Measurements from ENCODE around the gene VN1R5. TPM values are rescaled to one million over a fixed set of nuclear protein-coding genes. Genes with fewer than 3 reads are reported as not detected.

Gene VN1R5
- total and polyA plus RNA-seq, 9 of the 15 experiments (the other 6 are each of a cell fraction or from before 2014, with no cell fraction given) = not detected

DNA sequence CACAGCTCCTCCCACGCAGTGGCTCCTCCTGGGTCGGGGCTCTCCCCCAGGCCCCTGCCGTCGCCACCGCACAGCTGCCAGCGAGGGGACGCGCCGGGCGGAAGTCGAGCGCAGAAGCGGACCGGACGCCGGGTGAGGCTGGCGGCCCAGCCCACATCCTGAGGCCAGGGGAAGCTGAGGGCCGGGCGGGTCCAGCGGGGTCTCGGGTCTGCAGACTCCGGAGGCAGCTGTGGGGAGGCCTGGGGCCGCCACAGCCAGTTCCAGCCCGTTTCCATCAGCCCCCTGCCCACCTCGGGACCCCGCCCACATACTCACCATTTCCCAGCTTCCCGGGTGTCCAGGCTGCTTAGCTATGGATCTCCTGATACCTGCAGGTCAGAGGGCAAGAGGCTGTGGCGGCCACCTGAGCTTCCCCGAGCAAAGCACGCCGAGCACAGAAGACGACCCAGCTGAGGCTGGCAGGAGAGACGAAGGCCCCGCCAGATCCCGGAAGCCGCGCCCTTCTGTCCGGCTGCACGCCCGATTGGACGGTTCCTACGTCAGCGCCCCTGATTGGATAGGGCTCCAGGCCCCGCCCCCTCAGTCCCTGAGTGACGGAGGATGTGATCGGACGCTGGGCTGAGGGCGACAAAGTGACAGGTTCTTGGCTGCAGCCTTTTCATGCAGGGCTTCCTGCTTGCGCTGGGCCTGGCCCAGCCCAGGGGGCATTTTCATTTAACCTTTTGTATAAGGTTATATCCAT, 45.3 kb upstream of the VN1R5 start (continued):
- TF ChIP-seq ZNF77 (CRISPR knock-in tag; IDR thresholded peaks at IDR 0.05) (no peak), MCM3 (IDR thresholded peaks at IDR 0.05) (no peak), SOX6 (IDR thresholded peaks at IDR 0.05) (no peak), ZNF764 (CRISPR knock-in tag; IDR thresholded peaks at IDR 0.05; ENCODE audit: low read depth) (no peak), ETV5 (CRISPR knock-in tag; IDR thresholded peaks at IDR 0.05; ENCODE audit: low read depth) (peak; percentile 59; the same call in 1 of the 2 replicates), ZNF699 (CRISPR knock-in tag; IDR thresholded peaks at IDR 0.05; ENCODE audit: insufficient replicate concordance) (no peak), ATF1 (CRISPR knock-in tag; IDR thresholded peaks at IDR 0.05) (peak; percentile 38; the same call in 1 of the 2 replicates), ATF1 (tag; IDR thresholded peaks at IDR 0.05) (peak; percentile 95), POLR2A (conservative IDR thresholded peaks at IDR 0.05) (peak; percentile 96), MTF1 (CRISPR knock-in tag; IDR thresholded peaks at IDR 0.05; ENCODE audit: borderline replicate concordance) (no peak), MYC (IDR thresholded peaks at IDR 0.05; ENCODE audit: low read depth, low read length) (peak; percentile 11; the same call in 1 of the 2 replicates), MYC (CRISPR knock-in tag; IDR thresholded peaks at IDR 0.05; ENCODE audit: borderline replicate concordance, low read depth) (no peak), KAT2B (IDR thresholded peaks at IDR 0.05; ENCODE audit: low read depth, low read length) (no peak), CHD2 (IDR thresholded peaks at IDR 0.05; ENCODE audit: low read depth, low read length) (peak; percentile 67), IRF2 (CRISPR knock-in tag; IDR thresholded peaks at IDR 0.05) (no peak), FOXK2 (conservative IDR thresholded peaks at IDR 0.05 in 1 of 2, IDR thresholded peaks at IDR 0.05 in 1 of 2; ENCODE audit: low read depth in 2 of 2) (peak; percentile 35 to 51; a peak in 2 of 4 replicates)
- TF ChIP-seq, protein P1, sequence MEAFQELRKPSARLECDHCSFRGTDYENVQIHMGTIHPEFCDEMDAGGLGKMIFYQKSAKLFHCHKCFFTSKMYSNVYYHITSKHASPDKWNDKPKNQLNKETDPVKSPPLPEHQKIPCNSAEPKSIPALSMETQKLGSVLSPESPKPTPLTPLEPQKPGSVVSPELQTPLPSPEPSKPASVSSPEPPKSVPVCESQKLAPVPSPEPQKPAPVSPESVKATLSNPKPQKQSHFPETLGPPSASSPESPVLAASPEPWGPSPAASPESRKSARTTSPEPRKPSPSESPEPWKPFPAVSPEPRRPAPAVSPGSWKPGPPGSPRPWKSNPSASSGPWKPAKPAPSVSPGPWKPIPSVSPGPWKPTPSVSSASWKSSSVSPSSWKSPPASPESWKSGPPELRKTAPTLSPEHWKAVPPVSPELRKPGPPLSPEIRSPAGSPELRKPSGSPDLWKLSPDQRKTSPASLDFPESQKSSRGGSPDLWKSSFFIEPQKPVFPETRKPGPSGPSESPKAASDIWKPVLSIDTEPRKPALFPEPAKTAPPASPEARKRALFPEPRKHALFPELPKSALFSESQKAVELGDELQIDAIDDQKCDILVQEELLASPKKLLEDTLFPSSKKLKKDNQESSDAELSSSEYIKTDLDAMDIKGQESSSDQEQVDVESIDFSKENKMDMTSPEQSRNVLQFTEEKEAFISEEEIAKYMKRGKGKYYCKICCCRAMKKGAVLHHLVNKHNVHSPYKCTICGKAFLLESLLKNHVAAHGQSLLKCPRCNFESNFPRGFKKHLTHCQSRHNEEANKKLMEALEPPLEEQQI (IDR thresholded peaks at IDR 0.05) = no peak
- TF ChIP-seq, protein P2, sequence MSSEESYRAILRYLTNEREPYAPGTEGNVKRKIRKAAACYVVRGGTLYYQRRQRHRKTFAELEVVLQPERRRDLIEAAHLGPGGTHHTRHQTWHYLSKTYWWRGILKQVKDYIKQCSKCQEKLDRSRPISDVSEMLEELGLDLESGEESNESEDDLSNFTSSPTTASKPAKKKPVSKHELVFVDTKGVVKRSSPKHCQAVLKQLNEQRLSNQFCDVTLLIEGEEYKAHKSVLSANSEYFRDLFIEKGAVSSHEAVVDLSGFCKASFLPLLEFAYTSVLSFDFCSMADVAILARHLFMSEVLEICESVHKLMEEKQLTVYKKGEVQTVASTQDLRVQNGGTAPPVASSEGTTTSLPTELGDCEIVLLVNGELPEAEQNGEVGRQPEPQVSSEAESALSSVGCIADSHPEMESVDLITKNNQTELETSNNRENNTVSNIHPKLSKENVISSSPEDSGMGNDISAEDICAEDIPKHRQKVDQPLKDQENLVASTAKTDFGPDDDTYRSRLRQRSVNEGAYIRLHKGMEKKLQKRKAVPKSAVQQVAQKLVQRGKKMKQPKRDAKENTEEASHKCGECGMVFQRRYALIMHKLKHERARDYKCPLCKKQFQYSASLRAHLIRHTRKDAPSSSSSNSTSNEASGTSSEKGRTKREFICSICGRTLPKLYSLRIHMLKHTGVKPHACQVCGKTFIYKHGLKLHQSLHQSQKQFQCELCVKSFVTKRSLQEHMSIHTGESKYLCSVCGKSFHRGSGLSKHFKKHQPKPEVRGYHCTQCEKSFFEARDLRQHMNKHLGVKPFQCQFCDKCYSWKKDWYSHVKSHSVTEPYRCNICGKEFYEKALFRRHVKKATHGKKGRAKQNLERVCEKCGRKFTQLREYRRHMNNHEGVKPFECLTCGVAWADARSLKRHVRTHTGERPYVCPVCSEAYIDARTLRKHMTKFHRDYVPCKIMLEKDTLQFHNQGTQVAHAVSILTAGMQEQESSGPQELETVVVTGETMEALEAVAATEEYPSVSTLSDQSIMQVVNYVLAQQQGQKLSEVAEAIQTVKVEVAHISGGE (CRISPR knock-in tag; IDR thresholded peaks at IDR 0.05) = peak in 1 of 3 experiments; percentile 68; a peak in 3 of 6 replicates
- TF ChIP-seq, protein P3, sequence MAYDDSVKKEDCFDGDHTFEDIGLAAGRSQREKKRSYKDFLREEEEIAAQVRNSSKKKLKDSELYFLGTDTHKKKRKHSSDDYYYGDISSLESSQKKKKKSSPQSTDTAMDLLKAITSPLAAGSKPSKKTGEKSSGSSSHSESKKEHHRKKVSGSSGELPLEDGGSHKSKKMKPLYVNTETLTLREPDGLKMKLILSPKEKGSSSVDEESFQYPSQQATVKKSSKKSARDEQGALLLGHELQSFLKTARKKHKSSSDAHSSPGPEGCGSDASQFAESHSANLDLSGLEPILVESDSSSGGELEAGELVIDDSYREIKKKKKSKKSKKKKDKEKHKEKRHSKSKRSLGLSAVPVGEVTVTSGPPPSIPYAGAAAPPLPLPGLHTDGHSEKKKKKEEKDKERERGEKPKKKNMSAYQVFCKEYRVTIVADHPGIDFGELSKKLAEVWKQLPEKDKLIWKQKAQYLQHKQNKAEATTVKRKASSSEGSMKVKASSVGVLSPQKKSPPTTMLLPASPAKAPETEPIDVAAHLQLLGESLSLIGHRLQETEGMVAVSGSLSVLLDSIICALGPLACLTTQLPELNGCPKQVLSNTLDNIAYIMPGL (CRISPR knock-in tag; IDR thresholded peaks at IDR 0.05) = no peak

Data from K562 (cell line).